ENCODE measurements around the gene SGSM1. TPM values are rescaled to one million over a fixed set of nuclear protein-coding genes. Genes with fewer than 3 reads are reported as not detected.

Gene SGSM1
- total RNA-seq, 1 experiment from 2014 or later, result 4.3 TPM

DNA sequence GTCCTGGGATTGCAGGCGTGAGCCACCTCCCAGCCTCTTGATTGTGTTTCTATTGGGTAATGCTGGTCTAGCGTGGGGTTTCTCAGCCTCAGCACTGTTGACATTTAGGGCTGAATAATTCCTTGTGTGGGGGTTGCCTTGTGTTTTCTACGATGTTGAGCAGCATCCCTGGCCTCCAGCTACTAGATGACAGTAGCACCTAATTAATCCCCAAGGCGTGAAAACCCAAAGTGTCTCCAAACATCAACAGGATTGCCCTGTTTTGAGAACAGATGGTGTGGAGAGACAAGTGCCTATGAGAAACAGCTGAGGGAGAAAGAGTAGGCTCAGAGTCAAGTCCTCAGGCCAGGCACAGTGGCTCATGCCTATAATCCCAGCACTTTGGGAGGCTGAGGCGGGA is 67.2 kb downstream of the SGSM1 start:
- no peak overlapping the region; the same call in 1 of the 2 replicates for H3K14ac ChIP-seq (ENCODE audit: insufficient read depth, low read length)
- no peak overlapping the region for H2BK20ac ChIP-seq (ENCODE audit: low read depth, low read length, poor library complexity, severe bottlenecking)
- no peak overlapping the region for H2BK5ac ChIP-seq (ENCODE audit: insufficient read length, low read length)
- Mint-ChIP-seq H3K4me3 (no peak overlapping the region), H3K27me3 (ENCODE audit: low read depth) (no peaks in the 10 kb centered on the region), H3K9me3 (peaks cover 0 to 3% of the 10 kb centered on the region in 2 experiments; a peak in 2 of 5 replicates), H3K36me3 (ENCODE audit: insufficient read depth in 1 of 3, low read depth in 3 of 3) (peaks cover 0 to 4% (median 0%) of the 10 kb centered on the region in 3 experiments; a peak in 2 of 7 replicates), H3K27ac (no peak overlapping the region; a peak in 1 of 7 replicates), H3K4me1 (no peaks in the 10 kb centered on the region)
- no peak overlapping the region for H2BK15ac ChIP-seq (ENCODE audit: low read depth, low read length)
- H2BK120ac ChIP-seq (ENCODE audit: low read depth, low read length, poor library complexity, severe bottlenecking), result no peak overlapping the region
- H4K8ac ChIP-seq (replicated peaks; ENCODE audit: insufficient read length, low read depth, low read length), result no peak overlapping the region
- no peaks in the 10 kb centered on the region for H4K20me1 ChIP-seq (ENCODE audit: control insufficient read depth, insufficient read depth, insufficient read length)
- H3K27ac ChIP-seq (ENCODE audit: insufficient read length, low read depth, low read length), result no peak overlapping the region
- DNase-seq, result no peak
- H2AK5ac ChIP-seq (ENCODE audit: insufficient read length, low read length), result no peak overlapping the region
- H3K27me3 ChIP-seq (ENCODE audit: insufficient read depth, low read length), result no peaks in the 10 kb centered on the region
- no peak overlapping the region for H3K18ac ChIP-seq (ENCODE audit: insufficient read length, low read depth, low read length)
- H3K56ac ChIP-seq (ENCODE audit: insufficient read length, low read depth, low read length), result no peak overlapping the region
- no peak overlapping the region for H3T11ph ChIP-seq (ENCODE audit: low read length)
- no peak overlapping the region for H3K9ac ChIP-seq (ENCODE audit: extremely low read depth, insufficient read length, low read length)
- H4K5ac ChIP-seq (ENCODE audit: insufficient read length, low read depth, low read length), result no peak overlapping the region
- H3K4me2 ChIP-seq (ENCODE audit: insufficient read depth, insufficient read length, low read length), result no peak overlapping the region
- H4K91ac ChIP-seq (ENCODE audit: insufficient read length, low read depth, low read length), result no peak overlapping the region
- H2BK12ac ChIP-seq (ENCODE audit: insufficient read length, low read depth, low read length), result no peak overlapping the region
- H3K23me2 ChIP-seq (ENCODE audit: insufficient read length, low read depth, low read length, poor library complexity, severe bottlenecking), result no peaks in the 10 kb centered on the region
- H3K79me2 ChIP-seq (ENCODE audit: insufficient read depth, low read length), result no peaks in the 10 kb centered on the region
- TF ChIP-seq, protein P1, sequence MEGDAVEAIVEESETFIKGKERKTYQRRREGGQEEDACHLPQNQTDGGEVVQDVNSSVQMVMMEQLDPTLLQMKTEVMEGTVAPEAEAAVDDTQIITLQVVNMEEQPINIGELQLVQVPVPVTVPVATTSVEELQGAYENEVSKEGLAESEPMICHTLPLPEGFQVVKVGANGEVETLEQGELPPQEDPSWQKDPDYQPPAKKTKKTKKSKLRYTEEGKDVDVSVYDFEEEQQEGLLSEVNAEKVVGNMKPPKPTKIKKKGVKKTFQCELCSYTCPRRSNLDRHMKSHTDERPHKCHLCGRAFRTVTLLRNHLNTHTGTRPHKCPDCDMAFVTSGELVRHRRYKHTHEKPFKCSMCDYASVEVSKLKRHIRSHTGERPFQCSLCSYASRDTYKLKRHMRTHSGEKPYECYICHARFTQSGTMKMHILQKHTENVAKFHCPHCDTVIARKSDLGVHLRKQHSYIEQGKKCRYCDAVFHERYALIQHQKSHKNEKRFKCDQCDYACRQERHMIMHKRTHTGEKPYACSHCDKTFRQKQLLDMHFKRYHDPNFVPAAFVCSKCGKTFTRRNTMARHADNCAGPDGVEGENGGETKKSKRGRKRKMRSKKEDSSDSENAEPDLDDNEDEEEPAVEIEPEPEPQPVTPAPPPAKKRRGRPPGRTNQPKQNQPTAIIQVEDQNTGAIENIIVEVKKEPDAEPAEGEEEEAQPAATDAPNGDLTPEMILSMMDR (conservative IDR thresholded peaks at IDR 0.05), result no peak
- H3K9me3 ChIP-seq (ENCODE audit: control insufficient read depth, low read depth, low read length), result no peaks in the 10 kb centered on the region
- no peak overlapping the region for H3K4ac ChIP-seq (ENCODE audit: low read depth, low read length)
- WGBS (ENCODE audit: extremely low coverage, insufficient read length, low lambda C conversion rate), result no CpG with 5 or more reads among the region's 5 CpGs
- no peaks in the 10 kb centered on the region for H3K79me1 ChIP-seq (ENCODE audit: insufficient read depth, low read depth, low read length, poor library complexity, severe bottlenecking)
- H3K4me1 ChIP-seq (ENCODE audit: insufficient read depth, low read length), result no peaks in the 10 kb centered on the region
- H2AFZ ChIP-seq (ENCODE audit: low read length), result no peak overlapping the region
- H3K23ac ChIP-seq (ENCODE audit: insufficient read length, low read depth, low read length), result no peak overlapping the region
